ENCODE data around the gene MXD4. TPM values are rescaled to one million over a fixed set of nuclear protein-coding genes. Genes with fewer than 3 reads are reported as not detected.

MXD4 gene
- total and polyA plus RNA-seq, 9 of the 15 experiments (the other 6 are each of a cell fraction or from before 2014, with no cell fraction given), result 0.06 to 13.5 (median 5.9) TPM

GRCh38 chr4:2262145-2262943 is 435 bp upstream of the MXD4 start (continued):
- TF ChIP-seq GTF3C2 (IDR thresholded peaks at IDR 0.05; ENCODE audit: borderline replicate concordance, extremely low read depth, insufficient read length), result no peak
- TF ChIP-seq MITF (IDR thresholded peaks at IDR 0.05), result no peak
- TF ChIP-seq HNRNPUL1 (IDR thresholded peaks at IDR 0.05; ENCODE audit: low read length), result no peak
- no peak for TF ChIP-seq PHB2 (IDR thresholded peaks at IDR 0.05; ENCODE audit: low read depth)
- no peak for TF ChIP-seq SRSF7 (optimal IDR thresholded peaks at IDR 0.05; ENCODE audit: low read depth, low read length)
- TF ChIP-seq FOXJ2 (tag; IDR thresholded peaks at IDR 0.05), result no peak
- TF ChIP-seq KDM4B (IDR thresholded peaks at IDR 0.05; ENCODE audit: borderline replicate concordance in 2 of 2, low read depth in 1 of 2), result no peak
- no peak for TF ChIP-seq ZNF384 (IDR thresholded peaks at IDR 0.05; ENCODE audit: low read depth, low read length)
- no peak for TF ChIP-seq TARDBP (IDR thresholded peaks at IDR 0.05)
- TF ChIP-seq NEUROD1 (IDR thresholded peaks at IDR 0.05; ENCODE audit: borderline replicate concordance, low read depth, low read length, partially characterized antibody), result peak; percentile 91
- TF ChIP-seq SMARCA5 (IDR thresholded peaks at IDR 0.05), result no peak
- TF ChIP-seq ZNF76 (CRISPR knock-in tag; IDR thresholded peaks at IDR 0.05; ENCODE audit: borderline replicate concordance), result no peak
- TF ChIP-seq ELF1 (tag; IDR thresholded peaks at IDR 0.05), result peak; percentile 70; the same call in 1 of the 2 replicates
- TF ChIP-seq RBFOX2 (IDR thresholded peaks at IDR 0.05; ENCODE audit: low read depth, low read length), result peak; percentile 93
- no peak for TF ChIP-seq ZNF175 (CRISPR knock-in tag; IDR thresholded peaks at IDR 0.05; ENCODE audit: low read depth)
- no peak for TF ChIP-seq CTCFL (IDR thresholded peaks at IDR 0.05; ENCODE audit: borderline replicate concordance, insufficient read depth, low read depth, low read length, poor library complexity, severe bottlenecking)
- TF ChIP-seq NELFE (IDR thresholded peaks at IDR 0.05; ENCODE audit: insufficient read depth, insufficient read length), result no peak
- no peak for TF ChIP-seq ZC3H8 (IDR thresholded peaks at IDR 0.05)
- no peak for TF ChIP-seq POLR2AphosphoS2 (IDR thresholded peaks at IDR 0.05; ENCODE audit: low read length)

Data from K562 (cell line).